Common myeloid progenitor, CD34-positive (primary cell): ENCODE data around the gene ITPK1.
A peak's percentile ranks its signal among the peaks of the same experiment; 100 is the strongest.

Source experiments
- CTCF ChIA-PET: fragments of 350-600 bp; sonication (Branson Sonifier 250); formaldehyde crosslinking; loops from one replicate; lab custom pipeline; 2021; ENCODE audit warnings: antibody characterized with exemption; lab: Charles Lee
- POLR2A ChIA-PET: fragments of 350-600 bp; sonication (Branson Sonifier 250); formaldehyde crosslinking; loops from one replicate; lab custom pipeline; 2021; ENCODE audit warnings: antibody characterized with exemption; lab: Charles Lee
- DNase-seq, 3 donors: peaks; one replicate each; pipeline versions ENCODE4 v3.0.0 to v3.0.0-alpha.2; 2013
- H3K27ac ChIP-seq, 2 experiments: 1 replicate in 1 of 2; 2 replicates in 1 of 2; pipeline ENCODE4 v1.7.0; 2013; ENCODE audit warnings: inconsistent platforms in 2 of 2, low read length in 2 of 2, mild to moderate bottlenecking in 2 of 2, low read depth in 1 of 2, moderate library complexity in 1 of 2; ENCODE audit not compliant: severe bottlenecking in 2 of 2, insufficient read depth in 1 of 2, poor library complexity in 1 of 2
- H3K27me3 ChIP-seq, 5 experiments: replicated peaks in 2 of 5; 1 replicate in 3 of 5; 2 replicates in 2 of 5; pipeline versions ENCODE4 v1.6.1 to v1.7.0; 2013; ENCODE audit warnings: low read length in 4 of 5, mild to moderate bottlenecking in 2 of 5, moderate library complexity in 2 of 5, inconsistent platforms in 1 of 5; ENCODE audit not compliant: insufficient read depth in 5 of 5, control insufficient read depth in 4 of 5
- H3K36me3 ChIP-seq, 4 experiments: 1 replicate in 2 of 4; 2 replicates in 2 of 4; pipeline versions ENCODE4 v1.6.1 to v1.7.0; 2013; ENCODE audit warnings: low read length in 3 of 4, control low read depth in 1 of 4, mild to moderate bottlenecking in 1 of 4; ENCODE audit not compliant: control insufficient read depth in 4 of 4, insufficient read depth in 4 of 4
- H3K4me1 ChIP-seq, 4 experiments: 1 replicate in 3 of 4; 2 replicates in 1 of 4; pipeline versions ENCODE4 v1.6.1 to v1.7.1; 2013; ENCODE audit warnings: low read length in 3 of 4, mild to moderate bottlenecking in 3 of 4, control low read depth in 1 of 4, inconsistent platforms in 1 of 4, moderate library complexity in 1 of 4; ENCODE audit not compliant: control insufficient read depth in 4 of 4, insufficient read depth in 4 of 4; ENCODE audit errors: control extremely low read depth in 1 of 4
- H3K4me3 ChIP-seq, 7 experiments: 1 replicate in 4 of 7; 2 replicates in 3 of 7; pipeline versions ENCODE4 v1.5.1 to v1.7.0; 2013; ENCODE audit warnings: mild to moderate bottlenecking in 7 of 7, low read length in 6 of 7, moderate library complexity in 6 of 7, inconsistent platforms in 2 of 7, low read depth in 2 of 7, control low read depth in 1 of 7; ENCODE audit not compliant: insufficient read depth in 4 of 7, control insufficient read depth in 1 of 7; ENCODE audit errors: extremely low read depth in 1 of 7
- H3K9me3 ChIP-seq, 5 experiments: 1 replicate in 4 of 5; 2 replicates in 1 of 5; pipeline versions ENCODE4 v1.6.1 to v1.7.1; 2013; ENCODE audit warnings: low read length in 4 of 5, mild to moderate bottlenecking in 2 of 5, inconsistent platforms in 1 of 5, low read depth in 1 of 5, moderate library complexity in 1 of 5; ENCODE audit not compliant: control insufficient read depth in 4 of 5, insufficient read depth in 2 of 5; ENCODE audit errors: control extremely low read depth in 1 of 5
- WGBS: methylation state at CpG from one replicate; pipeline ENCODE4 v1.1.5; 2013; ENCODE audit not compliant: insufficient coverage; 5-methylcytosine and 5-hydroxymethylcytosine counted together

Gene ITPK1

DNA sequence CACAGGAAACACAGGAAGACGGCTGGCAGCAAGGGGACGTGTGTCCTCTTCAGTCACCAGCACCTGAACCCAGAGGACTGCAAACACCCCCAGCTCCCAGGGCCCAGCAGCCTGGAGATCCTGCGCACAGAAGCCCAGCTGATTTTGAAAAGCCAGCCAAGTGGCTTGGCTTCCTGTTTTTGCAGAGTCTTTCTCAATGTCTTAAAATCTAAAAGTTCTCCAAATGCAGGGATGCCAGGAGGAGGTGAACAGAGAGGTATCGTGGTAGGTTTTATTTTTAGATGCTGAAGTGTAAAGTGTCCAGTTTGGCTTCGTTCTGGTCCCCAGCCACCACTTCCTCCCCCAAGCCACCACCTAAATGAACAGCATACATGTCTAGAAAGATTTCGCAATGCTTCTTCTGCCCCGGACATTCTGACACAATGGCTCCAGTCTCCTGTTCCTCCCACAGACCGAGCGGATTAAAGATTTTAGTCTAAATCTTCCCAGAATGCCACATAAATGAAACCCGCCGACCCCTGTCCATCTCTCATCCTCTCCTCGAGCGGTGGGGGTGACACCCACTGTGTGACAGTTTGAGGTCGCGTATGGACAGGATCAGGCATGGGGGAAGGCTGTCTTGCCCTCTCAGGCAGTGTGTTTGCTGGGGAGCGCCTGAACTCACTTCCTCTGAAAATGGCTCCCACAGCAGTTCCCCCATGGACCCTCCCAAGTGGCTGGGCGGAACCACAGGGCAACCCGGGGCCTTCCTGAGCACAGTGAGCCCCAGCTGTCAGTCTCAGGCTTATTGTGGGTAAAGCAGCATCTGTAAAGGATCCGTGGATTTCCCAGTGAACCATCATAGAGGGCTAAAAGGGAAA, 41.6 kb downstream of the ITPK1 start:
- Histone ChIP-seq H3K4me3 (peak overlapping the region; percentile 4 to 71 (median 50)), H3K27ac (peak overlapping the region; percentile 42 to 69), H3K36me3 (no peaks in the 10 kb centered on the region), H3K4me1 (peaks cover 4 to 51% (median 29%) of the 10 kb centered on the region in 4 experiments), H3K27me3 (no peaks in the 10 kb centered on the region), H3K9me3 (no peaks in the 10 kb centered on the region)
- POLR2A ChIA-PET: interaction anchor here (1.3 kb wide), 1 partner anchor 15 kb away, joined by 4 read pairs; no protein-coding TSS in a partner anchor
- peak; percentile 51 to 83 (median 78) for DNase-seq
- CTCF ChIA-PET: interaction anchor here (1.0 to 1.3 kb wide), 3 partner anchors 20 to 26 kb away, joined by 3 read pairs; no protein-coding TSS in a partner anchor
- WGBS: 3% methylated on average over 4 of the region's 19 CpGs

DNA sequence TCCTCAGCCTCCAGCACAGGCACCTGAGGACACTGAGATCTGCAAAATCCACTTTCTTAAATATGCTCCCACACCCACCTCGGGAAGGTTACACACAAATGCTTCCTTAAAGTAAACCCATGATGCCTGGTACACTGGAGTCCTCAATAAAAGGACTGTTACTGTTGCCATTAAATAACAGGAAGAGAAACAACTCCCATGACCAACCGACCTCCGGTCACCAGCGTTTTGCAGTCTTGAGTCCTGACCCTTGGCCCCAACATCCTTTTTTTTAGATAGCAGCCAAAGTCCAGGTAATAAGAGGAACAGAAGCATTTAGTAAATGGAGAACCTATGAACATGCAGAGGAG, 42.4 kb downstream of the ITPK1 start:
- no peaks in the 10 kb centered on the region for H3K9me3 ChIP-seq
- H3K4me3 ChIP-seq: peak overlapping the region in 6 of 7 experiments; percentile 35 to 71 (median 52)
- H3K4me1 ChIP-seq: peaks cover 4 to 58% (median 29%) of the 10 kb centered on the region in 4 experiments
- POLR2A ChIA-PET: interaction anchor here (1.3 kb wide), 1 partner anchor 16 kb away, joined by 4 read pairs; no protein-coding TSS in a partner anchor
- 6% methylated on average over 4 of the region's 4 CpGs for WGBS
- peak in 2 of 3 donors; percentile 26 to 47 for DNase-seq
- peak overlapping the region in 1 of 2 experiments; percentile 10 for H3K27ac ChIP-seq
- no peaks in the 10 kb centered on the region for H3K27me3 ChIP-seq
- CTCF ChIA-PET: interaction anchor here (0.7 to 1.3 kb wide), 4 partner anchors 12 to 34 kb away, joined by 3 read pairs; no protein-coding TSS in a partner anchor
- H3K36me3 ChIP-seq: no peaks in the 10 kb centered on the region

DNA sequence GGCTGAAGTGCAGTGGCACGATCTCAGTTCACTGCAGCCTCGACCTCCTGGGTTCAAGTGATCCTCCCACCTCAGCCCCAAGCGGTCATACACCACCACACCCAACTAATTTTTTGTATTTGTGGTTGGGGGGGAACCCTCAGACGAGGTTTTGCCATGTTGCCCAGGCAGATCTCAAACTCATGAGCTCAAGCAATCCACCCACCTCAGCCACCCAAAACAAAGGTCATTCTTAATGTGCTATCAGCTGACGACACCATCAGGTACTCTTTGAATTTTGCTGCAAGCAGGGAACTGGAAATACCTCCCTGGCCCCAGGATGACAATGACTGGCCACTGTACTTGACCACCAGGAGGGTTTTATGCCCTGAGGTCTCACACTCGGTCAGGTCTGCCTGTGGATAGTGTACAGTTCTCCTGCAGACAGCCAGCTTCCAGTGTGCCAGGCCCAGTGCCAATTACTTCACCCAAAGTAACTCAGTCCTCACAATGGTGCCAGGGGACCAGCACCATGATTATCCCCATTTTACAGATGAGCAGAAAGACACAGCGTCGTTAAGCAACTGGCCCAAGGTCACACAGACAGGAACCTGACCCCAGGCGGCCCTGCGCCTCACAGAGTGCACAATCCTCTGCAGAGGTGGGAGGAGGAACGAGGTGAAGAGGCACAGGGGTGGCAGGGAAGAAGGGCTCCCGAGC, 42.9 kb downstream of the ITPK1 start:
- H3K36me3 ChIP-seq: no peaks in the 10 kb centered on the region
- H3K4me3 ChIP-seq: peak overlapping the region in 3 of 7 experiments; percentile 19 to 69 (median 54)
- no peak for DNase-seq
- ChIA-PET CTCF (interaction anchor here (0.7 to 1.3 kb wide), 4 partner anchors 13 to 34 kb away, joined by 3 read pairs; no protein-coding TSS in a partner anchor), POLR2A (no interaction called here)
- peaks cover 4 to 63% (median 29%) of the 10 kb centered on the region in 4 experiments for H3K4me1 ChIP-seq
- H3K27me3 ChIP-seq: no peaks in the 10 kb centered on the region
- 82% methylated on average over 7 of the region's 12 CpGs for WGBS
- H3K27ac ChIP-seq: peak overlapping the region in 1 of 2 experiments; percentile 10
- no peaks in the 10 kb centered on the region for H3K9me3 ChIP-seq

DNA sequence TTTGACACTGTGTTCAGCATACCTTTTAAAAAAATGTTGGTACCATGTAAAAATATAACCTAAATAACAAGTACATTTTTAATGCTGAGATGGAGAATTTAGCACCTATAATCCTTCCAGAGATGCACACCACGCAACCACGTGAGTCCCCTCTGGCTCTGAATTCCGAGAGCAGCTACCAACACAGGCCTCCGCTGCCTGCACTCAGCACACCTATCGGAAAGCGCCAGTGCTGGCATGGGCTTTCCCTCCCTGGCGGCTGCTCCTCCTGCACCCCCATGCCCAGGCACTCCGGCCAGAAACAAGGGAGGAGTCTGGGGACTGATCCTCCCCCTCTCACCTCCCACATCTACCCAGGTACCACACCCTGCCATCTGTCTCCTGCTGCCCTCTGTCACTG, 47.0 kb downstream of the ITPK1 start:
- CTCF ChIA-PET: no interaction called here
- H3K4me1 ChIP-seq: peaks cover 9 to 59% (median 33%) of the 10 kb centered on the region in 4 experiments
- no peak overlapping the region for H3K4me3 ChIP-seq
- no peak for DNase-seq
- WGBS: 100% methylated on average over 1 of the region's 8 CpGs
- no peaks in the 10 kb centered on the region for H3K9me3 ChIP-seq
- H3K27me3 ChIP-seq: no peaks in the 10 kb centered on the region
- peaks cover 0 to 5% (median 0%) of the 10 kb centered on the region in 4 experiments for H3K36me3 ChIP-seq
- POLR2A ChIA-PET: no interaction called here
- H3K27ac ChIP-seq: no peak overlapping the region

- no peak overlapping the region for H3K27ac ChIP-seq
- CTCF ChIA-PET: interaction anchor here (0.6 to 1.7 kb wide), 4 partner anchors 31 to 218 kb away, joined by 3 to 5 read pairs (median 4); no protein-coding TSS in a partner anchor
These were observed 48.6 kb downstream of the ITPK1 start for GRCh38 chr14:93067088-93067487.

GRCh38 chr14:93065272-93065730, 50.4 kb downstream of the ITPK1 start:
- Histone ChIP-seq H3K27me3 (no peaks in the 10 kb centered on the region), H3K4me1 (peaks cover 12 to 52% (median 25%) of the 10 kb centered on the region in 4 experiments), H3K36me3 (peaks cover 0 to 5% (median 0%) of the 10 kb centered on the region in 4 experiments), H3K4me3 (no peak overlapping the region), H3K27ac (peak overlapping the region in 1 of 2 experiments; percentile 23), H3K9me3 (no peaks in the 10 kb centered on the region)
- CTCF ChIA-PET: interaction anchor here (1.0 to 1.9 kb wide), 3 partner anchors 15 to 43 kb away, joined by 3 to 4 read pairs (median 3); no protein-coding TSS in a partner anchor
- DNase-seq: no peak
- POLR2A ChIA-PET: no interaction called here
- WGBS: no CpG with 5 or more reads among the region's 2 CpGs

More at GRCh38 chr14:93067088-93067487, 48.6 kb downstream of the ITPK1 start:
- H3K4me1 ChIP-seq: peaks cover 9 to 46% (median 22%) of the 10 kb centered on the region in 4 experiments
- no peak for DNase-seq
- WGBS: 100% methylated on average over 5 of the region's 5 CpGs
- H3K4me3 ChIP-seq: no peak overlapping the region
- no peaks in the 10 kb centered on the region for H3K9me3 ChIP-seq
- no peaks in the 10 kb centered on the region for H3K27me3 ChIP-seq
- POLR2A ChIA-PET: no interaction called here
- peaks cover 0 to 5% (median 0%) of the 10 kb centered on the region in 4 experiments for H3K36me3 ChIP-seq
